ENCODE results near the gene MRPS5.

DNA sequence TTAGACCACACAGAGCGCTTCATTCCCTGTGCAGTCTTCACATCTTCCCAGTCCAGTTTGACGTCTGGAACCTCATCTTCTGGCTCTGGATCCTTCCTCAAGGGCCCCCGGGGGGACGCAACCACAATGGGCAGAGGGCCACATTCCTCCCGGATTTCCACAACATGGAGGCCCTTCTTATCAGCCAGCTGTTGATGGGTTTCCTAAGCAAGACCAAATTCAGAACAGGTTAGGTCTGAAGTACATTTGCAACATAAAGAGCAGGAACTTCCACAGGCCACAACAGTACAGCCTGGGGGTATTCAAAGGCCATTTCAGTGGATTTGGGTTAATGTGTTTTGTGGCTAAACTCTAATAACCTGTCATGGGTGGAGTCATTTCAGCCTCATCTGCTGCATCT, 34.2 kb downstream of the MRPS5 start:
- TF ChIP-seq, protein P1, sequence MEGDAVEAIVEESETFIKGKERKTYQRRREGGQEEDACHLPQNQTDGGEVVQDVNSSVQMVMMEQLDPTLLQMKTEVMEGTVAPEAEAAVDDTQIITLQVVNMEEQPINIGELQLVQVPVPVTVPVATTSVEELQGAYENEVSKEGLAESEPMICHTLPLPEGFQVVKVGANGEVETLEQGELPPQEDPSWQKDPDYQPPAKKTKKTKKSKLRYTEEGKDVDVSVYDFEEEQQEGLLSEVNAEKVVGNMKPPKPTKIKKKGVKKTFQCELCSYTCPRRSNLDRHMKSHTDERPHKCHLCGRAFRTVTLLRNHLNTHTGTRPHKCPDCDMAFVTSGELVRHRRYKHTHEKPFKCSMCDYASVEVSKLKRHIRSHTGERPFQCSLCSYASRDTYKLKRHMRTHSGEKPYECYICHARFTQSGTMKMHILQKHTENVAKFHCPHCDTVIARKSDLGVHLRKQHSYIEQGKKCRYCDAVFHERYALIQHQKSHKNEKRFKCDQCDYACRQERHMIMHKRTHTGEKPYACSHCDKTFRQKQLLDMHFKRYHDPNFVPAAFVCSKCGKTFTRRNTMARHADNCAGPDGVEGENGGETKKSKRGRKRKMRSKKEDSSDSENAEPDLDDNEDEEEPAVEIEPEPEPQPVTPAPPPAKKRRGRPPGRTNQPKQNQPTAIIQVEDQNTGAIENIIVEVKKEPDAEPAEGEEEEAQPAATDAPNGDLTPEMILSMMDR (IDR thresholded peaks at IDR 0.05), result no peak
- TF ChIP-seq POLR2AphosphoS5 (IDR thresholded peaks at IDR 0.05; ENCODE audit: insufficient read depth in 1 of 2, low read depth in 1 of 2), result no peak

Measured in vagina (tissue), 2 donors.